SK-N-SH (cell line): Measurements from ENCODE around the gene EBP. TPM values are rescaled to one million over a fixed set of nuclear protein-coding genes. Genes with fewer than 3 reads are reported as not detected.

ENCODE experiments used
- CTCF ChIA-PET: fragments of 300-600, 350-600 bp; formaldehyde crosslinking; extraction: SDS; loops from one replicate; lab custom pipeline; 2021; lab: Yijun Ruan, JAX
- POLR2A ChIA-PET: fragments of 350-600 bp; sonication (Branson Sonifier 250); formaldehyde crosslinking; extraction: SDS; loops from one replicate; lab custom pipeline; 2020; ENCODE audit warnings: antibody characterized with exemption, inconsistent platforms; lab: Yijun Ruan, JAX
- DNase-seq: peaks from one replicate; pipeline ENCODE4 v3.0.0; 2012
- H2AFZ ChIP-seq: fragments of 200-600 bp; sonication (generic); 2 replicates; pipeline ENCODE4 v1.8.1; 2016; ENCODE audit warnings: antibody characterized with exemption, mild to moderate bottlenecking, low read depth
- H3F3A ChIP-seq: fragments of 200-600 bp; sonication (generic); replicated peaks from 2 replicates; pipeline ENCODE3; 2016; ENCODE audit warnings: antibody characterized with exemption, mild to moderate bottlenecking; ENCODE audit not compliant: insufficient read depth
- H3K27ac ChIP-seq, 2 experiments: fragments of 200-500 bp in 1 of 2; fragments of 200-600 bp in 1 of 2; sonication (Bioruptor generic) in 1 of 2; sonication (generic), shearing (Covaris generic) in 1 of 2; 2 replicates each; pipeline versions ENCODE4 v1.5.1 to v1.6.1; 2014 to 2016; ENCODE audit warnings: low read depth in 2 of 2, inconsistent platforms in 1 of 2, low read length in 1 of 2, mild to moderate bottlenecking in 1 of 2, mixed read lengths in 1 of 2
- H3K27me3 ChIP-seq: fragments of 200-600 bp; sonication (generic), shearing (Covaris generic); 2 replicates; pipeline ENCODE4 v1.6.1; 2016; ENCODE audit warnings: mixed run types; ENCODE audit not compliant: insufficient read depth
- H3K36me3 ChIP-seq, 2 experiments: fragments of 200-500 bp in 1 of 2; fragments of 200-600 bp in 1 of 2; sonication (Bioruptor generic) in 1 of 2; sonication (generic) in 1 of 2; replicated peaks in 1 of 2; 2 replicates each; pipeline versions ENCODE3 to v1.5.1; 2014 to 2016; ENCODE audit warnings: low read length in 1 of 2, mild to moderate bottlenecking in 1 of 2; ENCODE audit not compliant: insufficient read depth in 2 of 2, control insufficient read depth in 1 of 2
- H3K4me1 ChIP-seq, 2 experiments: fragments of 200-500 bp in 1 of 2; fragments of 200-600 bp in 1 of 2; sonication (Bioruptor generic) in 1 of 2; sonication (generic), shearing (Covaris generic) in 1 of 2; 2 replicates each; pipeline versions ENCODE4 v1.5.1 to v1.6.1; 2014 to 2016; ENCODE audit warnings: low read depth in 1 of 2, low read length in 1 of 2, mixed run types in 1 of 2; ENCODE audit not compliant: insufficient read depth in 2 of 2, control insufficient read depth in 1 of 2
- H3K4me2 ChIP-seq: fragments of 200-600 bp; sonication (generic), shearing (Covaris generic); 2 replicates; pipeline ENCODE4 v1.6.1; 2017; ENCODE audit warnings: mixed run types
- H3K4me3 ChIP-seq, 2 experiments: fragments of 200-500 bp in 1 of 2; fragments of 200-600 bp in 1 of 2; sonication (Bioruptor generic) in 1 of 2; sonication (generic), shearing (Covaris generic) in 1 of 2; 2 replicates each; pipeline versions ENCODE4 v1.5.1 to v1.8.1; 2014 to 2016; ENCODE audit warnings: low read depth in 2 of 2, inconsistent platforms in 1 of 2, low read length in 1 of 2, mild to moderate bottlenecking in 1 of 2, mixed read lengths in 1 of 2, moderate library complexity in 1 of 2
- H3K79me2 ChIP-seq: fragments of 200-600 bp; sonication (generic); 2 replicates; pipeline ENCODE4 v1.8.1; 2017; ENCODE audit warnings: mild to moderate bottlenecking; ENCODE audit not compliant: insufficient read depth
- H3K9ac ChIP-seq: fragments of 200-600 bp; sonication (generic); 2 replicates; pipeline ENCODE4 v1.6.1; 2017; ENCODE audit warnings: mixed run types
- H3K9me2 ChIP-seq: fragments of 200-600 bp; sonication (generic); 2 replicates; pipeline ENCODE4 v1.6.1; 2017; ENCODE audit warnings: mixed run types
- H3K9me3 ChIP-seq: fragments of 200-600 bp; sonication (generic); 2 replicates; pipeline ENCODE4 v1.6.1; 2017; ENCODE audit warnings: mixed run types, mild to moderate bottlenecking, moderate library complexity
- H4K20me1 ChIP-seq: fragments of 200-600 bp; sonication (generic); 2 replicates; pipeline ENCODE4 v1.6.1; 2017; ENCODE audit warnings: mild to moderate bottlenecking, mixed run types; ENCODE audit not compliant: insufficient read depth
- CTCF ChIP-seq: fragments of 200-600 bp; sonication (generic); IDR thresholded peaks from 2 replicates; pipeline ENCODE4 v1.6.1; 2017; ENCODE audit warnings: antibody characterized with exemption, mild to moderate bottlenecking, moderate library complexity
- ELF1 ChIP-seq: IDR thresholded peaks from 2 replicates; pipeline ENCODE4 v1.4.0; 2012
- EZH2phosphoT487 ChIP-seq: fragments of 200-600 bp; sonication (generic); IDR thresholded peaks from 2 replicates; pipeline ENCODE4 v1.6.1; 2017; ENCODE audit warnings: low read depth, mixed run types, mild to moderate bottlenecking, antibody characterized with exemption, moderate library complexity, borderline replicate concordance
- GABPA ChIP-seq: IDR thresholded peaks from 2 replicates; pipeline ENCODE4 v1.4.0; 2012; ENCODE audit warnings: low read depth, mild to moderate bottlenecking
- GATA2 ChIP-seq: sonication (generic); formaldehyde crosslinking; IDR thresholded peaks from 2 replicates; pipeline ENCODE4 v1.5.0; 2020; ENCODE audit warnings: mild to moderate bottlenecking, missing genetic modification reagents
- IRF3 ChIP-seq: fragments of 150-350 bp; IDR thresholded peaks from 2 replicates; pipeline ENCODE4 v1.6.1; 2016; ENCODE audit warnings: mild to moderate bottlenecking, low read depth, low read length
- JUND ChIP-seq: IDR thresholded peaks from 2 replicates; pipeline ENCODE4 v1.4.0; 2012
- MXI1 ChIP-seq: IDR thresholded peaks from 2 replicates; pipeline ENCODE4 v1.6.1; 2012; ENCODE audit warnings: mild to moderate bottlenecking, low read depth, low read length, improper control_type of control experiment
- RCOR1 ChIP-seq: fragments of 150-350 bp; IDR thresholded peaks from 2 replicates; pipeline ENCODE4 v1.6.1; 2017; ENCODE audit warnings: antibody characterized with exemption, low read length
- SIN3A ChIP-seq: IDR thresholded peaks from 2 replicates; pipeline ENCODE4 v1.6.1; 2012; ENCODE audit warnings: low read depth, mild to moderate bottlenecking, low read length, moderate library complexity, borderline replicate concordance
- YY1 ChIP-seq: IDR thresholded peaks from 2 replicates; pipeline ENCODE4 v1.4.0; 2012; ENCODE audit warnings: low read depth, mild to moderate bottlenecking
- WGBS: methylation state at CpG from one replicate; pipeline ENCODE4 v1.1.6; 2017; ENCODE audit warnings: low lambda C conversion rate; 5-methylcytosine and 5-hydroxymethylcytosine counted together
- polyA plus RNA-seq, 3 experiments: library from polyadenylated mRNA; depleted of rRNA; stranded (reverse); fragments of >200 nt; gene quantifications; 2 replicates each; pipeline ENCODE4 v1.2.3, GENCODE V29; 2012
- TF ChIP-seq, protein P1 (sequence below): IDR thresholded peaks from 2 replicates; pipeline ENCODE4 v1.6.1; 2012; ENCODE audit warnings: mild to moderate bottlenecking, low read depth, low read length, moderate library complexity

The EBP gene
- polyA plus RNA-seq, 1 of the 3 experiments (the other 2 are of a cell fraction): 30.2 TPM

GRCh38 chrX:48509245-48509590 lies 12.4 kb upstream of the EBP start:
- Histone ChIP-seq H3K4me2 (peak overlapping the region; percentile 82), H2AFZ (peak overlapping the region; percentile 72; the same call in 1 of the 2 replicates), H3K9me2 (no peaks in the 10 kb centered on the region), H3F3A (no peaks in the 10 kb centered on the region), H3K79me2 (no peaks in the 10 kb centered on the region), H3K9ac (peak overlapping the region; percentile 70), H3K36me3 (no peaks in the 10 kb centered on the region), H3K4me1 (peaks cover 0 to 17% of the 10 kb centered on the region in 2 experiments; a peak in 1 of 4 replicates), H3K27ac (peak overlapping the region in 1 of 2 experiments; percentile 24; a peak in 1 of 4 replicates), H3K4me3 (peak overlapping the region; percentile 64 to 68), H3K9me3 (no peaks in the 10 kb centered on the region), H4K20me1 (no peaks in the 10 kb centered on the region), H3K27me3 (no peaks in the 10 kb centered on the region)
- TF ChIP-seq MXI1: no peak
- peak; percentile 48 for DNase-seq
- ChIA-PET POLR2A (no interaction called here), CTCF (interaction anchor here (1.0 kb wide), 1 partner anchor 21 kb away, joined by 3 read pairs; no protein-coding TSS in a partner anchor)
- WGBS: 3% methylated on average over 5 of the region's 16 CpGs

- POLR2A ChIA-PET: no interaction called here
- WGBS: 30% methylated on average over 5 of the region's 11 CpGs
These were observed 12.0 kb upstream of the EBP start for GRCh38 chrX:48509619-48510018.

More at GRCh38 chrX:48509619-48510018, 12.0 kb upstream of the EBP start:
- CTCF ChIA-PET: interaction anchor here (1.0 kb wide), 1 partner anchor 21 kb away, joined by 3 read pairs; no protein-coding TSS in a partner anchor
- Histone ChIP-seq H3K9me2 (no peaks in the 10 kb centered on the region), H3K9ac (peak overlapping the region; percentile 70; the same call in 1 of the 2 replicates), H3K4me1 (peaks cover 0 to 20% of the 10 kb centered on the region in 2 experiments; a peak in 1 of 4 replicates), H3K9me3 (no peaks in the 10 kb centered on the region), H3K27me3 (no peaks in the 10 kb centered on the region), H3K36me3 (no peaks in the 10 kb centered on the region), H2AFZ (no peak overlapping the region), H3K27ac (no peak overlapping the region), H4K20me1 (no peaks in the 10 kb centered on the region), H3F3A (no peaks in the 10 kb centered on the region), H3K4me3 (peak overlapping the region; percentile 64 to 68), H3K4me2 (peak overlapping the region; percentile 82), H3K79me2 (no peaks in the 10 kb centered on the region)
- peak; percentile 26 for DNase-seq
- TF ChIP-seq GABPA: no peak
- no peak for TF ChIP-seq RCOR1
- no peak for TF ChIP-seq SIN3A
- TF ChIP-seq ELF1: no peak
- TF ChIP-seq JUND: no peak
- TF ChIP-seq EZH2phosphoT487: no peak
- TF ChIP-seq IRF3: no peak
- TF ChIP-seq MXI1: no peak
- TF ChIP-seq, protein P1, sequence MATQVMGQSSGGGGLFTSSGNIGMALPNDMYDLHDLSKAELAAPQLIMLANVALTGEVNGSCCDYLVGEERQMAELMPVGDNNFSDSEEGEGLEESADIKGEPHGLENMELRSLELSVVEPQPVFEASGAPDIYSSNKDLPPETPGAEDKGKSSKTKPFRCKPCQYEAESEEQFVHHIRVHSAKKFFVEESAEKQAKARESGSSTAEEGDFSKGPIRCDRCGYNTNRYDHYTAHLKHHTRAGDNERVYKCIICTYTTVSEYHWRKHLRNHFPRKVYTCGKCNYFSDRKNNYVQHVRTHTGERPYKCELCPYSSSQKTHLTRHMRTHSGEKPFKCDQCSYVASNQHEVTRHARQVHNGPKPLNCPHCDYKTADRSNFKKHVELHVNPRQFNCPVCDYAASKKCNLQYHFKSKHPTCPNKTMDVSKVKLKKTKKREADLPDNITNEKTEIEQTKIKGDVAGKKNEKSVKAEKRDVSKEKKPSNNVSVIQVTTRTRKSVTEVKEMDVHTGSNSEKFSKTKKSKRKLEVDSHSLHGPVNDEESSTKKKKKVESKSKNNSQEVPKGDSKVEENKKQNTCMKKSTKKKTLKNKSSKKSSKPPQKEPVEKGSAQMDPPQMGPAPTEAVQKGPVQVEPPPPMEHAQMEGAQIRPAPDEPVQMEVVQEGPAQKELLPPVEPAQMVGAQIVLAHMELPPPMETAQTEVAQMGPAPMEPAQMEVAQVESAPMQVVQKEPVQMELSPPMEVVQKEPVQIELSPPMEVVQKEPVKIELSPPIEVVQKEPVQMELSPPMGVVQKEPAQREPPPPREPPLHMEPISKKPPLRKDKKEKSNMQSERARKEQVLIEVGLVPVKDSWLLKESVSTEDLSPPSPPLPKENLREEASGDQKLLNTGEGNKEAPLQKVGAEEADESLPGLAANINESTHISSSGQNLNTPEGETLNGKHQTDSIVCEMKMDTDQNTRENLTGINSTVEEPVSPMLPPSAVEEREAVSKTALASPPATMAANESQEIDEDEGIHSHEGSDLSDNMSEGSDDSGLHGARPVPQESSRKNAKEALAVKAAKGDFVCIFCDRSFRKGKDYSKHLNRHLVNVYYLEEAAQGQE: no peak
- TF ChIP-seq GATA2 (CRISPR knock-in tag): no peak
- TF ChIP-seq CTCF: no peak
- TF ChIP-seq YY1: no peak
